ENCODE results near the gene NAA80.
A peak's percentile ranks its signal among the peaks of the same experiment; 100 is the strongest.
"Not testable (repeated sequence)": the region's sequence is repeated elsewhere in the genome, so short reads cannot be mapped to it uniquely, and the experiment has no call there.

Gene NAA80

GRCh38 chr3:50289130-50289529 lies 10.1 kb downstream of the NAA80 start:
- DNase-seq (ENCODE audit: low read depth) = no peak

GRCh38 chr3:50288387-50289007 lies 10.7 kb downstream of the NAA80 start:
- no peak for DNase-seq (ENCODE audit: low read depth)

- no peak for DNase-seq (ENCODE audit: low read depth)
Observed at GRCh38 chr3:50287262-50287661, 11.9 kb downstream of the NAA80 start.

- no peak for DNase-seq (ENCODE audit: low read depth)
Observed at GRCh38 chr3:50286322-50287227, 12.6 kb downstream of the NAA80 start.

- DNase-seq (ENCODE audit: low read depth) = not testable (repeated sequence)
Observed at GRCh38 chr3:50284121-50284520, 15.1 kb downstream of the NAA80 start.

- no peak for DNase-seq (ENCODE audit: low read depth)
Observed at GRCh38 chr3:50279255-50280016, 19.8 kb downstream of the NAA80 start.

- DNase-seq (ENCODE audit: low read depth) = no peak
Observed at GRCh38 chr3:50278880-50279224, 20.4 kb downstream of the NAA80 start, which contains the start of gene LSMEM2. Gene LSMEM2, plus strand, starts transcription at chr3:50279087. Its CDS starts 27 bp downstream, at chr3:50279114.

- DNase-seq (ENCODE audit: low read depth) = no peak
Observed at GRCh38 chr3:50278123-50278879, 20.9 kb downstream of the NAA80 start.

GRCh38 chr3:50276762-50277101 lies 22.5 kb downstream of the NAA80 start:
- DNase-seq (ENCODE audit: low read depth) = no peak

GRCh38 chr3:50275996-50276761 lies 23.0 kb downstream of the NAA80 start:
- DNase-seq (ENCODE audit: low read depth) = no peak

GRCh38 chr3:50275141-50275995 lies 23.8 kb downstream of the NAA80 start:
- DNase-seq (ENCODE audit: low read depth) = no peak

- DNase-seq (ENCODE audit: low read depth) = peak; percentile 45
Observed at GRCh38 chr3:50274371-50275104, 24.7 kb downstream of the NAA80 start.

GRCh38 chr3:50273689-50274065 lies 25.5 kb downstream of the NAA80 start:
- DNase-seq (ENCODE audit: low read depth) = no peak

- peak; percentile 53 for DNase-seq (ENCODE audit: low read depth)
Observed at GRCh38 chr3:50272911-50273688, 26.1 kb downstream of the NAA80 start.

- not testable (repeated sequence) for DNase-seq (ENCODE audit: low read depth)
Observed at GRCh38 chr3:50272538-50272910, 26.7 kb downstream of the NAA80 start.

- no peak for DNase-seq (ENCODE audit: low read depth)
Observed at GRCh38 chr3:50271314-50271936, 27.8 kb downstream of the NAA80 start.

- DNase-seq (ENCODE audit: low read depth) = peak; percentile 42
Observed at GRCh38 chr3:50270422-50271224, 28.6 kb downstream of the NAA80 start.
